PC-9 (cell line): Measurements from ENCODE around the gene GDF7. TPM values are rescaled to one million over a fixed set of nuclear protein-coding genes. Genes with fewer than 3 reads are reported as not detected.

ENCODE experiments used
- BruUV-seq: library from RNA; stranded (reverse); fragments of 400-500 nt; replicated peaks from 2 replicates; lab custom pipeline; 2021; lab: Mats Ljungman, UMichigan
- CTCF ChIA-PET: fragments of 300-600 bp; sonication (Branson Sonifier 250); formaldehyde crosslinking; loops from one replicate; lab custom pipeline; 2022; ENCODE audit warnings: antibody characterized with exemption; lab: Charles Lee
- POLR2A ChIA-PET: fragments of 300-600 bp; sonication (Branson Sonifier 250); formaldehyde crosslinking; loops from one replicate; lab custom pipeline; 2022; ENCODE audit warnings: antibody characterized with exemption; ENCODE audit not compliant: unreplicated experiment; lab: Charles Lee
- DNase-seq, 2 experiments: peaks; one replicate each; pipeline versions ENCODE4 v3.0.0 to v3.0.0-alpha.2; 2015 to 2022; ENCODE audit warnings: mixed read lengths in 1 of 2
- H2AFZ ChIP-seq: fragments of 200-600 bp; sonication (generic); 2 replicates; pipeline ENCODE4 v1.8.1; 2017; ENCODE audit warnings: antibody characterized with exemption
- H3F3A ChIP-seq: fragments of 200-600 bp; sonication (generic); 2 replicates; pipeline ENCODE4 v1.8.1; 2017; ENCODE audit warnings: antibody characterized with exemption, mild to moderate bottlenecking, low read depth; ENCODE audit not compliant: insufficient read depth
- H3K27ac ChIP-seq: fragments of 200-600 bp; sonication (generic); 2 replicates; pipeline ENCODE4 v1.6.1; 2016; ENCODE audit warnings: mixed run types
- H3K27me3 ChIP-seq: fragments of 200-600 bp; sonication (generic); 2 replicates; pipeline ENCODE4 v1.6.1; 2016; ENCODE audit warnings: low read depth, mixed run types; ENCODE audit not compliant: insufficient read depth
- H3K36me3 ChIP-seq: fragments of 200-600 bp; sonication (generic); 2 replicates; pipeline ENCODE4 v1.6.1; 2016; ENCODE audit warnings: low read depth, mixed run types
- H3K4me1 ChIP-seq: fragments of 200-600 bp; sonication (generic); replicated peaks from 2 replicates; pipeline ENCODE4 v1.6.1; 2016; ENCODE audit warnings: mixed run types; ENCODE audit not compliant: insufficient read depth
- H3K4me2 ChIP-seq: fragments of 200-600 bp; sonication (generic); 2 replicates; pipeline ENCODE4 v1.6.1; 2017; ENCODE audit warnings: mixed run types
- H3K4me3 ChIP-seq: fragments of 200-600 bp; sonication (generic); 2 replicates; pipeline ENCODE4 v1.6.1; 2016; ENCODE audit warnings: mixed run types
- H3K79me2 ChIP-seq: fragments of 200-600 bp; sonication (generic); 2 replicates; pipeline ENCODE4 v1.6.1; 2017; ENCODE audit warnings: low read depth, mixed run types
- H3K9me2 ChIP-seq: fragments of 200-600 bp; sonication (generic); 2 replicates; pipeline ENCODE4 v1.8.1; 2017; ENCODE audit warnings: mild to moderate bottlenecking; ENCODE audit not compliant: insufficient read depth
- H3K9me3 ChIP-seq: fragments of 200-600 bp; sonication (generic); 2 replicates; pipeline ENCODE4 v1.8.1; 2016; ENCODE audit warnings: low read depth; ENCODE audit not compliant: insufficient read depth
- H4K20me1 ChIP-seq: fragments of 200-600 bp; sonication (generic); 2 replicates; pipeline ENCODE4 v1.8.1; 2017; ENCODE audit not compliant: insufficient read depth
- EZH2 ChIP-seq: fragments of 200-600 bp; sonication (generic); IDR thresholded peaks from 2 replicates; pipeline ENCODE4 v1.8.0; 2017; ENCODE audit warnings: antibody characterized with exemption, low read depth
- intact Hi-C: fragments of 100-400 bp; cut with micrococcal nuclease; formaldehyde crosslinking; loops from one replicate; pipeline ENCODE4 v1.10.0; 2022; ENCODE audit not compliant: unreplicated experiment
- total RNA-seq: library from RNA; stranded (reverse); gene quantifications from 2 replicates; pipeline ENCODE4 v1.2.3, GENCODE V29; 2021
- TF ChIP-seq, protein P1 (sequence below): fragments of 200-600 bp; sonication (generic); conservative IDR thresholded peaks from 2 replicates; pipeline ENCODE4 v1.6.1; 2017; ENCODE audit warnings: mixed run types, antibody characterized with exemption, mild to moderate bottlenecking, moderate library complexity

The GDF7 gene
- total RNA-seq, 1 experiment from 2014 or later: 0.04 TPM

- no peak for TF ChIP-seq EZH2
- TF ChIP-seq, protein P1, sequence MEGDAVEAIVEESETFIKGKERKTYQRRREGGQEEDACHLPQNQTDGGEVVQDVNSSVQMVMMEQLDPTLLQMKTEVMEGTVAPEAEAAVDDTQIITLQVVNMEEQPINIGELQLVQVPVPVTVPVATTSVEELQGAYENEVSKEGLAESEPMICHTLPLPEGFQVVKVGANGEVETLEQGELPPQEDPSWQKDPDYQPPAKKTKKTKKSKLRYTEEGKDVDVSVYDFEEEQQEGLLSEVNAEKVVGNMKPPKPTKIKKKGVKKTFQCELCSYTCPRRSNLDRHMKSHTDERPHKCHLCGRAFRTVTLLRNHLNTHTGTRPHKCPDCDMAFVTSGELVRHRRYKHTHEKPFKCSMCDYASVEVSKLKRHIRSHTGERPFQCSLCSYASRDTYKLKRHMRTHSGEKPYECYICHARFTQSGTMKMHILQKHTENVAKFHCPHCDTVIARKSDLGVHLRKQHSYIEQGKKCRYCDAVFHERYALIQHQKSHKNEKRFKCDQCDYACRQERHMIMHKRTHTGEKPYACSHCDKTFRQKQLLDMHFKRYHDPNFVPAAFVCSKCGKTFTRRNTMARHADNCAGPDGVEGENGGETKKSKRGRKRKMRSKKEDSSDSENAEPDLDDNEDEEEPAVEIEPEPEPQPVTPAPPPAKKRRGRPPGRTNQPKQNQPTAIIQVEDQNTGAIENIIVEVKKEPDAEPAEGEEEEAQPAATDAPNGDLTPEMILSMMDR: no peak
- H3K4me2 ChIP-seq: no peak overlapping the region
- H3K36me3 ChIP-seq: no peaks in the 10 kb centered on the region
- ChIA-PET CTCF (no interaction called here), POLR2A (no interaction called here)
- no peaks in the 10 kb centered on the region for H4K20me1 ChIP-seq
- intact Hi-C loops: loop anchor here (10.0 kb wide), 1 partner anchor 540 kb away; no protein-coding TSS in a partner anchor
- DNase-seq: no peak
- no peak overlapping the region for H2AFZ ChIP-seq
- H3K79me2 ChIP-seq: no peaks in the 10 kb centered on the region
- H3K9me3 ChIP-seq: no peaks in the 10 kb centered on the region
- H3K27ac ChIP-seq: no peak overlapping the region
- peaks cover 6% of the 10 kb centered on the region; the same call in 1 of the 2 replicates for H3K4me1 ChIP-seq
- no peak overlapping the region for H3K4me3 ChIP-seq
- H3K9me2 ChIP-seq: no peaks in the 10 kb centered on the region
- H3K27me3 ChIP-seq: no peaks in the 10 kb centered on the region
- no TSS peak for BruUV-seq
- H3F3A ChIP-seq: no peaks in the 10 kb centered on the region
Measured at GRCh38 chr2:20645301-20645701, 21.6 kb upstream of the GDF7 start.

GRCh38 chr2:20645761-20646160, 21.2 kb upstream of the GDF7 start:
- Histone ChIP-seq H4K20me1 (no peaks in the 10 kb centered on the region), H3K9me3 (no peaks in the 10 kb centered on the region), H3K4me3 (no peak overlapping the region), H3K27me3 (no peaks in the 10 kb centered on the region), H2AFZ (no peak overlapping the region), H3K79me2 (no peaks in the 10 kb centered on the region), H3K4me2 (no peak overlapping the region), H3K36me3 (no peaks in the 10 kb centered on the region), H3F3A (no peaks in the 10 kb centered on the region), H3K9me2 (no peaks in the 10 kb centered on the region), H3K27ac (no peak overlapping the region), H3K4me1 (peaks cover 7% of the 10 kb centered on the region; the same call in 1 of the 2 replicates)
- no peak for DNase-seq
- TF ChIP-seq EZH2: no peak
- TF ChIP-seq, protein P1: no peak
- intact Hi-C loops: loop anchor here (10.0 kb wide), 1 partner anchor 541 kb away; no protein-coding TSS in a partner anchor
- ChIA-PET CTCF (no interaction called here), POLR2A (no interaction called here)
- no TSS peak for BruUV-seq

DNA sequence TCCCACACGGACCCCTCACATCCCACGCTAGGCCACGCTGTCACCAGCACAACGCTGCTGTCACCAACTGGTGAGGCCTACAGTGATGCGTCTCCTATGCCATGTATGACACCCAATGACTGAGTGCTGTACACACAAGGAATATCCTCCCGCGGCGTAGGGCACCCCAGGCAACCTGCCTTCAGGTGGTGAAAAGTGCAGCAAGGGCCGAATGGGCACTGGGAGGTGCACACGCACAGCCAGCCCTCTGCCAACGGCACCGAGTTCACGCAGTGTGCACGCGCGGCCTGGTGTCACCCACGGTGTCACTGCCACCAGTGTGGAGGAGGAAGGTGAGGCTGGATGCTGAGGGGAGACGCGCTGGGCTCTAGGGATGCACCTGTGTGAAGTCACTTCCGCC, 20.5 kb upstream of the GDF7 start:
- Histone ChIP-seq H3K36me3 (no peaks in the 10 kb centered on the region), H3F3A (no peaks in the 10 kb centered on the region), H3K9me2 (no peaks in the 10 kb centered on the region), H3K27ac (no peak overlapping the region), H4K20me1 (no peaks in the 10 kb centered on the region), H3K4me3 (no peak overlapping the region), H2AFZ (no peak overlapping the region), H3K27me3 (no peaks in the 10 kb centered on the region), H3K9me3 (no peaks in the 10 kb centered on the region), H3K79me2 (no peaks in the 10 kb centered on the region), H3K4me2 (no peak overlapping the region), H3K4me1 (peaks cover 10% of the 10 kb centered on the region)
- no peak for DNase-seq
- intact Hi-C loops: loop anchor here (10.0 kb wide), 1 partner anchor 542 kb away; no protein-coding TSS in a partner anchor
- POLR2A ChIA-PET: no interaction called here
- TF ChIP-seq EZH2: no peak
- TF ChIP-seq, protein P1: no peak
- no TSS peak for BruUV-seq
- CTCF ChIA-PET: no interaction called here
